A673 (cell line): Measurements from ENCODE around the gene LDB3. TPM values are rescaled to one million over a fixed set of nuclear protein-coding genes. Genes with fewer than 3 reads are reported as not detected.

Source experiments
- BruUV-seq: library from RNA; stranded (reverse); fragments of 400-500 nt; replicated peaks from 2 replicates; lab custom pipeline; 2021; lab: Mats Ljungman, UMichigan
- CTCF ChIA-PET: fragments of 300-600 bp; sonication (Branson Sonifier 250); formaldehyde crosslinking; loops from one replicate; lab custom pipeline; 2022; ENCODE audit warnings: antibody characterized with exemption; lab: Charles Lee
- POLR2A ChIA-PET: fragments of 300-600 bp; sonication (Branson Sonifier 250); formaldehyde crosslinking; loops from one replicate; lab custom pipeline; 2022; ENCODE audit warnings: antibody characterized with exemption; ENCODE audit not compliant: low non-redundant PET; lab: Charles Lee
- DNase-seq: peaks from one replicate; pipeline ENCODE4 v3.0.0-alpha.2; 2015; ENCODE audit warnings: low spot score
- H3K27ac ChIP-seq: fragments of 200-600 bp; sonication (generic); 2 replicates; pipeline ENCODE4 v1.5.1; 2016; ENCODE audit warnings: mixed run types, low read depth, mild to moderate bottlenecking, mixed read lengths, antibody characterized with exemption, low read length; ENCODE audit not compliant: poor library complexity, severe bottlenecking
- H3K27me3 ChIP-seq: fragments of 200-600 bp; sonication (generic); replicated peaks from 2 replicates; pipeline ENCODE4 v1.6.1; 2017; ENCODE audit warnings: mixed run types, low read depth, mild to moderate bottlenecking, mixed read lengths, antibody characterized with exemption, low read length; ENCODE audit not compliant: insufficient read depth, poor library complexity
- H3K36me3 ChIP-seq: fragments of 200-600 bp; sonication (generic); 2 replicates; pipeline ENCODE4 v1.6.1; 2016; ENCODE audit warnings: mixed run types, mild to moderate bottlenecking, mixed read lengths, antibody characterized with exemption, low read length; ENCODE audit not compliant: insufficient read depth, poor library complexity, severe bottlenecking
- H3K4me1 ChIP-seq: fragments of 200-600 bp; sonication (generic); 2 replicates; pipeline ENCODE4 v1.6.1; 2017; ENCODE audit warnings: mixed run types, mild to moderate bottlenecking, mixed read lengths, antibody characterized with exemption, low read length; ENCODE audit not compliant: insufficient read depth, poor library complexity, severe bottlenecking
- H3K4me3 ChIP-seq: fragments of 200-600 bp; sonication (generic); 2 replicates; pipeline ENCODE4 v1.5.1; 2016; ENCODE audit warnings: low read depth, mixed run types, mild to moderate bottlenecking, mixed read lengths, low read length; ENCODE audit not compliant: poor library complexity, severe bottlenecking
- H3K9me3 ChIP-seq: fragments of 200-600 bp; sonication (generic); 2 replicates; pipeline ENCODE4 v1.6.1; 2016; ENCODE audit warnings: mixed run types, low read depth, mild to moderate bottlenecking, mixed read lengths, antibody characterized with exemption, low read length; ENCODE audit not compliant: poor library complexity, severe bottlenecking
- EZH2 ChIP-seq: fragments of 200-600 bp; sonication (generic); IDR thresholded peaks from 2 replicates; pipeline ENCODE4 v1.6.1; 2017; ENCODE audit warnings: borderline replicate concordance, low read depth, mild to moderate bottlenecking, mixed read lengths, antibody characterized with exemption, low read length; ENCODE audit not compliant: poor library complexity, severe bottlenecking
- intact Hi-C: fragments of 100-400 bp; cut with micrococcal nuclease; formaldehyde crosslinking; loops from one replicate; pipeline ENCODE4 v1.10.0; 2022; ENCODE audit not compliant: unreplicated experiment
- total RNA-seq: library from RNA; stranded (reverse); gene quantifications from 2 replicates; pipeline ENCODE4 v1.2.3, GENCODE V29; 2021
- TF ChIP-seq, protein P1 (sequence below): fragments of 300-800, 200-600 bp; sonication (generic); conservative IDR thresholded peaks from 2 replicates; pipeline ENCODE4 v1.5.1; 2017; ENCODE audit warnings: low read depth, mild to moderate bottlenecking, antibody characterized with exemption, low read length, moderate library complexity, mixed read lengths

Gene LDB3
- total RNA-seq, 1 experiment from 2014 or later = 0.34 TPM

DNA sequence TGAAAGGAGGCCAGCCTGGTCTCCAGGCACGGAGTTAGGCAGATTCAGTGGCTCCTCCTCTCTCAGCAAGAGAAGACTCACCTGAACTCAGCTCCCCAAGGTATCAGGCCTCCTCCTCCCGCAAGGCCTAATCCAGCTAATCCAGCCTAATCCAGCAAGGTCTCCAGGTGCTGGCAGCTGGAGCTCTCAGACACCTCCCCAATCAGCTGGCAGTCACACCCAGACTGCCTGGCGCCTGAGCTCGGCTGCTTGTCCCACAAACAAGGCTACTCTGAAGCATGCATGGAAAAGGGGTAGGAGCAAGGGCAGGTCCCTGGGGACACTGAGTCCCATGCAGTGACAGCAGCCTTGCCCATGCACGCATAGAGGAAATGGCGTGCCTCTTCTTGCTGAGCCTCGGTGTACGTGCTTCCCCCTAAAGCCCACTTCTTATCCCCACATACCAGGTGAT is 17.3 kb upstream of the LDB3 start:
- Histone ChIP-seq H3K36me3 (no peaks in the 10 kb centered on the region), H3K4me1 (peaks cover 24% of the 10 kb centered on the region), H3K27ac (no peak overlapping the region), H3K4me3 (no peak overlapping the region), H3K27me3 (no peaks in the 10 kb centered on the region), H3K9me3 (no peaks in the 10 kb centered on the region)
- ChIA-PET POLR2A (no interaction called here), CTCF (no interaction called here)
- no peak for DNase-seq
- no peak for TF ChIP-seq EZH2
- TF ChIP-seq, protein P1, sequence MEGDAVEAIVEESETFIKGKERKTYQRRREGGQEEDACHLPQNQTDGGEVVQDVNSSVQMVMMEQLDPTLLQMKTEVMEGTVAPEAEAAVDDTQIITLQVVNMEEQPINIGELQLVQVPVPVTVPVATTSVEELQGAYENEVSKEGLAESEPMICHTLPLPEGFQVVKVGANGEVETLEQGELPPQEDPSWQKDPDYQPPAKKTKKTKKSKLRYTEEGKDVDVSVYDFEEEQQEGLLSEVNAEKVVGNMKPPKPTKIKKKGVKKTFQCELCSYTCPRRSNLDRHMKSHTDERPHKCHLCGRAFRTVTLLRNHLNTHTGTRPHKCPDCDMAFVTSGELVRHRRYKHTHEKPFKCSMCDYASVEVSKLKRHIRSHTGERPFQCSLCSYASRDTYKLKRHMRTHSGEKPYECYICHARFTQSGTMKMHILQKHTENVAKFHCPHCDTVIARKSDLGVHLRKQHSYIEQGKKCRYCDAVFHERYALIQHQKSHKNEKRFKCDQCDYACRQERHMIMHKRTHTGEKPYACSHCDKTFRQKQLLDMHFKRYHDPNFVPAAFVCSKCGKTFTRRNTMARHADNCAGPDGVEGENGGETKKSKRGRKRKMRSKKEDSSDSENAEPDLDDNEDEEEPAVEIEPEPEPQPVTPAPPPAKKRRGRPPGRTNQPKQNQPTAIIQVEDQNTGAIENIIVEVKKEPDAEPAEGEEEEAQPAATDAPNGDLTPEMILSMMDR = no peak
- intact Hi-C loops = no loop called here
- no TSS peak for BruUV-seq

DNA sequence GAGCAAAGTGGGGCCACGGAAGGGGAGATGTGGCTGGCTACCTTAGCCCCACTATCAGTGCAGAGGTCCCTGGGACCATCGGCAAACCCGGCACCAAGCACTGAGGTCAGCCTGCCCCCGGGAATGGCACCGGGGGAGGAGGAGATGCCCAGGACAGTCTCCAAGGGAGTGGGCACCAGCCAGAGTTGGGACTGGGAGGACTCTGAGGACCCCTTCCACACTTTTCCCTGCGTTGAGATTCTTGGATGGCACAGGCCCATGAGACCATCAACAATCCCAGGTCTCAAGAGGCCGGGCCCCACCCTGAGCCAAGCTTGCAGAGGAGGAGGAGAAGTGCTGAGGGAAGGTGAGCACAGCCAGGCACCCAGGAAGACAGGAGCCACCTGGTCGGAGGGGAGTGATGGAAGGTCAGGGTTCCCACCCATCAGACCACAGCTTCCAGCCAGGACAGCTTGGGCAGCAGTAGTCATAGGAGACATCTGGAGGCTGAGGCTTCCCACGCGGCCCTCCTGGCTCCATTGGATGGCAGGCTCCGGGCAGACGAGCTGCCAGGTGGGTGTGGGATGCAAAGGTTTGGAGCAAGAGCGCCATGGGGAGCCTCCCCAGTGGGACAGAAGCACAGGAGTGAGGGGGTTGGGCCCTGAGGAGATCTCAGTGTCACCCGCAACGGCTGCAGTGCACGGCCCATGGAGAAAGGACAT is 16.5 kb upstream of the LDB3 start:
- Histone ChIP-seq H3K36me3 (no peaks in the 10 kb centered on the region), H3K4me3 (no peak overlapping the region), H3K9me3 (no peaks in the 10 kb centered on the region), H3K27ac (no peak overlapping the region), H3K27me3 (no peaks in the 10 kb centered on the region), H3K4me1 (peaks cover 24% of the 10 kb centered on the region)
- POLR2A ChIA-PET = no interaction called here
- no peak for DNase-seq
- CTCF ChIA-PET = interaction anchor here (0.6 kb wide), 1 partner anchor 248 kb away, joined by 3 read pairs; no protein-coding TSS in a partner anchor
- intact Hi-C loops = no loop called here
- no peak for TF ChIP-seq EZH2
- TF ChIP-seq, protein P1 = no peak
- BruUV-seq = no TSS peak

DNA sequence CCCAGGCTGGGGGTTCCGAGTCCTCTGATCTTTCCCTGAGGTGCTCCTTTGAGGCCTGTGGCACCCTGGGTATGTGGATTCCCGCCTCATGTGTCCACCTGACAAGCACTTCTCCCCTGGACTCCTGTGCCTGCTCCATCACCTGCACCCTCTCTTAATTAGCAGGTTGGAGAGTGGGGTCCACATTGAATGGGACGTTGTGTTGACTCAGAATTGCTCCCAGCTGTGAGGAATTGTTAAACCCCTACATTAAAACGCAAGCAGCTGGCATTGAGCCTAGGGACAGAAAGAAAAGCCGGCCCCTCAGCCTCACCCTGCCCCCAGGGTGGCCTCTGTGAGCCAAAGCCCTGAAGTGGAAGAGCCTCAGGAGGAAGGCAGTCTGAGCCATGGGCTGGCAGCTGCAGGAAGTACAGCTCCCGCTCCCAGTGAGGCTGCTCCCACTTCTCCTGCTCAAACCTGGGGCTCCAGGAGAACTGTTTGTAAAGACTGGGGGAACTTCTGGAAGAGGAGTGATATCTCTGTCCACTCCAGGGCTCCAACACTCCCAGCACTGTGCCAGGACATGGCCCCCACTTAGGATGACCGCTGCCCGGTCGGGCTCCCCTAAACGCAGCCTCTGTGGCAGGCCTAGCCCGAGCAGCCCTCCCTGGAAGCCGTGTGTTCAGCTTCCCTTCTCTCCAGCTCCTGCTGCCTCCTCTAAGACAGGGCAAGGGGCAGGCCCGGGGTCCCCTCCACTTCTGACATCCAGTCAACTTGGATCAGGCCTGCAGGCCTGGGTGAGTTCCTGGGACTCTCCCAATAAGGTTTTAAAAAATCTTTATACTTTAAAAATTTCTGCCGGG is 15.7 kb upstream of the LDB3 start:
- BruUV-seq = no TSS peak
- ChIA-PET CTCF (interaction anchor here (0.6 kb wide), 1 partner anchor 247 kb away, joined by 3 read pairs; no protein-coding TSS in a partner anchor), POLR2A (no interaction called here)
- Histone ChIP-seq H3K4me1 (peaks cover 21% of the 10 kb centered on the region), H3K27me3 (no peaks in the 10 kb centered on the region), H3K27ac (no peak overlapping the region), H3K36me3 (no peaks in the 10 kb centered on the region), H3K9me3 (no peaks in the 10 kb centered on the region), H3K4me3 (no peak overlapping the region)
- TF ChIP-seq, protein P1 = no peak
- TF ChIP-seq EZH2 = no peak
- peak; percentile 28 for DNase-seq
- intact Hi-C loops = no loop called here
